ENCODE measurements around the gene GFM2.
"Not testable (repeated sequence)": the region's sequence is repeated elsewhere in the genome, so short reads cannot be mapped to it uniquely, and the experiment has no call there.

GFM2 gene

DNA sequence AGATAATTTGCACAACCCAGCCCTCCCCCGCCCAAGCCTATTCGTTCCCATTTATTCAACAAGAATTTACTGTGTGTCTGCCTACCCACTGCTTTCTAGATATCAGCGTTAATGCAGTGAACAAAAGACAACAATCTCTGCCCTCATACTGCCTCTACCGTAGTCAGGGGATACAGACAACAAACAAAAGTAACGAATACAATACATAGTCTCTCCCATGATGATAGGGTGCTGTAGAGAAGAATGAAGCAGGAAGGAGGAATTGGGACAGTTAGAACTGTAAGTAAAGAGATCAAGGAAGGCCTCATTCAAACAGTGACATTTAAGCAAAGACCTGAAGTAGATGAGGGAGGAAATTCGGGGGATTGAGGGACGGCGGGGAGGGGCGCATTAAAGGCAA, 1.7 kb downstream of the GFM2 start:
- no peak overlapping the region for H3K9ac ChIP-seq (ENCODE audit: low read depth, low read length)
- peaks cover 7% of the 10 kb centered on the region for H3K36me3 ChIP-seq (ENCODE audit: insufficient read depth, low read length)
- no peaks in the 10 kb centered on the region for H3K4me1 ChIP-seq (ENCODE audit: insufficient read depth, low read length)
- no peaks in the 10 kb centered on the region for H3K9me3 ChIP-seq (ENCODE audit: control insufficient read depth, insufficient read depth, low read length)

DNA sequence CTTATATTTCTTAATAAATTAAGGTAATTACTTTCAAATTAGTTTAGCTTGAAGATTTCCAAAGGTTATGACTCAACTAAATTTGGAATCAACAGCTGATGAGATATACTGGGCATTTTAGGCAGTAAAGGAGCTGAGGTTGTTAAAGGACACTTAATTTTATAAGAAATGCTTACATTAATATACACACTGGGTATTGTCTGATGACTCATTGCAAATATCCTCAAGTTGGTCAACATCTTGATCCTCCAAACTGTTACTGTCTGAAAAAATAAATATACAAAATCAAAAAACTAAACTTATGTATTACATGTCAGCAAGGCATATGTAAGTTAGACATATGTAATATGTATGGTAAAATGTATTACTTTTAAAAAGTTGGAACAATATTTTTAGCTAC, 3.4 kb downstream of the GFM2 start:
- Histone ChIP-seq H3K9me3 (ENCODE audit: control insufficient read depth, insufficient read depth, low read length) (no peaks in the 10 kb centered on the region), H3K4me1 (ENCODE audit: insufficient read depth, low read length) (no peaks in the 10 kb centered on the region), H3K36me3 (ENCODE audit: insufficient read depth, low read length) (peaks cover 3% of the 10 kb centered on the region), H3K9ac (ENCODE audit: low read depth, low read length) (no peak overlapping the region)

DNA sequence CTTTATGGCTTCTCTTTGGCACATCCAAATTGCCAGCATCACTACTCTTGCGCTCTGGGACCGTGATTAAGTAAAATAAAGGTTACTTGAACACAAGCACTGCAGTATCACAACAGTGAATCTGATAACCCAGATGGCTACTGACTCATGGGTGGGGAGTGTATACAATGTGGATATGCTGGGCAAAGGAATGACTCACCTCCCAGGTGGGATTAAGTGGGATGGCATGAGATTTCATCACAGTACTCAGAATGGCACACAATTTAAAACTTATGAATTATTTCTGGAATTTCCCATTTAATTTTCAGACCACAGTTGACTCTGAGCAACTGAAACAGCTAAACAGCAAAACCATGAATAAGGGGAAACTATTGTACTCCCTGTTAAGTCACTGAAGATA, 4.3 kb downstream of the GFM2 start:
- peaks cover 8% of the 10 kb centered on the region for H3K36me3 ChIP-seq (ENCODE audit: insufficient read depth, low read length)
- no peaks in the 10 kb centered on the region for H3K9me3 ChIP-seq (ENCODE audit: control insufficient read depth, insufficient read depth, low read length)
- no peaks in the 10 kb centered on the region for H3K4me1 ChIP-seq (ENCODE audit: insufficient read depth, low read length)
- H3K9ac ChIP-seq (ENCODE audit: low read depth, low read length): no peak overlapping the region

DNA sequence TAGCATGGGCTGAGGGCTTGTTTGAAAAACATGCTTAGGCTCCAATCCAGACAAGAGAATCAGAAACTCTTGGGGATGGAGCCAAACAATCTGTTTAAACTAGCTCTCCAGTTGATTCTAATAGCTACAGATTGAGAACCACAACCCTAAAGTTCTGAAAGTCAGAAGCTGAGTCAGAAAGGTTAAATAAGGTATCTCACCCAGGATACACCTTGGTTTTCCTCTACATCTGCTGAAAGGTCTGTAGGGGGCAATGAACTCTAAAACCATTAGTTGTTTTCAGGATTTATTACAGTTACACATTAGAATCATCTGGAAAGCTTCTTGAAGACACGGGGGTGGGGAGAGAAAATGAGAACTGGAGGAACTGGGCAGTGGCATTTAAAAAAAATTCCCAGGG, 5.7 kb downstream of the GFM2 start:
- H3K9ac ChIP-seq (ENCODE audit: low read depth, low read length): no peak overlapping the region
- H3K36me3 ChIP-seq (ENCODE audit: insufficient read depth, low read length): peaks cover 12% of the 10 kb centered on the region
- H3K4me1 ChIP-seq (ENCODE audit: insufficient read depth, low read length): no peaks in the 10 kb centered on the region
- no peaks in the 10 kb centered on the region for H3K9me3 ChIP-seq (ENCODE audit: control insufficient read depth, insufficient read depth, low read length)

DNA sequence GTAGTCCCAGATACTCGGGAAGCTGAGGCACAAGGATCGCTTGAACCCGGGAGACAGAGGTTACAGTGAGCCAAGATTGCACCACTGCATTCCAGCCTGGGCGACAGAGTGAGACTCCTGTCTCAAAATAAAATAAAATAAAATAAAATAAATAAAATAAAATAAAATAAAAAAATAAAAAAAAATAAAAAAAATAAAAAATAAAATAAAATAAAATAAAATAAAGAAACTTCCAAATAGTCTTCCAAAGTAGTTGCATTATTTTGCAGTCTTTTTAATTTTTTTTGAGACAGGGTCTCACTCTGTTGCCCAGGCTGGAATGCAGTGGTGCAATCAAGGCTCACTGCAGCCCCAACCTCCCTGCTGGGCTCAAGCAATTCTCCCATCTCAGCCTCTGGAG, 18.2 kb downstream of the GFM2 start:
- H3K36me3 ChIP-seq (ENCODE audit: insufficient read depth, low read length); H3K9ac ChIP-seq (ENCODE audit: low read depth, low read length); H3K4me1 ChIP-seq (ENCODE audit: insufficient read depth, low read length); H3K9me3 ChIP-seq (ENCODE audit: control insufficient read depth, insufficient read depth, low read length): not testable (repeated sequence)

DNA sequence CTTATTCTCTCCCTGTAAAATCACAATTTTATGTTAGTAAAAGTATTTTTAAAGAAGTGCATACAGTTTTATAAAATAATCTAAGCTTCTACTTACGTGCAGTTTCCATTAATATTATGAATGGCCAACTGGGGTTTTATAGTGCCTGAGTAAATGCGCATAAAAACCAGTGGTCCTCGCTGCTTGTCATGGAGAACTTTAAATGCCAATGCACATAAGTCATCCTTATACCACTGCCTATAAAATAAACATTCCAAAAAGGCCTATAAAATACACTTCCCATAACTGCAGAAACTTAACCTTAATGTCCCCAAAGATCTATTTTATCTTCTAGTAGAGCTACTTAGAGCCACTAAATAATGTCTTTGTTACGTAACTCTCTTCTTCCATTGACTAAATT, 28.5 kb downstream of the GFM2 start:
- H3K9ac ChIP-seq (ENCODE audit: low read depth, low read length): no peak overlapping the region
- no peaks in the 10 kb centered on the region for H3K9me3 ChIP-seq (ENCODE audit: control insufficient read depth, insufficient read depth, low read length)
- H3K36me3 ChIP-seq (ENCODE audit: insufficient read depth, low read length): peaks cover 9% of the 10 kb centered on the region
- H3K4me1 ChIP-seq (ENCODE audit: insufficient read depth, low read length): no peaks in the 10 kb centered on the region; the same call in 1 of the 2 replicates

DNA sequence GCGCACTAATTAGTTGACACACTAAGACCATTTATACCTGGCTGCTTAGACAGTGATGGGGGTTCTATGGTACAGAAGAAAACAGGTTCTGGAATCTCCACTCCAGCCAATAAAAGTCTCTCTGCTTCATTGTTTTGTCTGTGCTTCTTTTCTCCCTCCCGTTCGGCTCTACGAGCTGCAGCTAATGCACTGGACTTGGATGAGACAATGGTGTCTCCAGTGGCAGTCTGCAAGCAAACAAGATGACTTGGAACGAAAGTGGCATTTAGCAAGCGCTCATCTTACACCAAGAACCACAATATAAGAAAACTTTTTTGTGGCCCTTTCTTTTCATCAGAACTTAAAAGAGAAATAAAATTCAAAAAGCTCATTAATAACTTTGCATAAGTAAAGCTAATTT, 30.2 kb downstream of the GFM2 start:
- Histone ChIP-seq H3K4me1 (ENCODE audit: insufficient read depth, low read length) (no peaks in the 10 kb centered on the region; the same call in 1 of the 2 replicates), H3K9me3 (ENCODE audit: control insufficient read depth, insufficient read depth, low read length) (no peaks in the 10 kb centered on the region), H3K9ac (ENCODE audit: low read depth, low read length) (no peak overlapping the region), H3K36me3 (ENCODE audit: insufficient read depth, low read length) (peaks cover 11% of the 10 kb centered on the region)

DNA sequence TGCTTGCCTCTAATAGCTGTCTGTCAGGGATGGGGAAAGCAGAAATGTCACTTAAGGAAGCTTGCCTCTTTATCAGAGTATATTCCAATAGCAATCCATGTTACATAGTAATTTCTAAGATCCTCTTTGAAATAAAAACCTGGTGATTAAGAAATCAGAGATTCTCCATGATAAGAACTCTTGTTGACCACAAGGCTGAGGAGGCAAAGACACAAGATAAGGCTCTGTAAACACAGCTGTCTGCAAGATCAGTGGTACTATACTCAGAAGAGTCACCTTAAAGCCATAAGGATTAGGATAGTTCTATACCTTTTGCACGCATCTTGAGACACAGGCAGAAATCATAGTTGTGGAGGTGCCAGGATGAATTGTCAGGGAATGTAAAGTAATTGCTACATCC, 41.6 kb downstream of the GFM2 start:
- no peak overlapping the region for H3K9ac ChIP-seq (ENCODE audit: low read depth, low read length)
- H3K4me1 ChIP-seq (ENCODE audit: insufficient read depth, low read length): no peaks in the 10 kb centered on the region
- H3K36me3 ChIP-seq (ENCODE audit: insufficient read depth, low read length): peaks cover 43% of the 10 kb centered on the region
- no peaks in the 10 kb centered on the region for H3K9me3 ChIP-seq (ENCODE audit: control insufficient read depth, insufficient read depth, low read length)

DNA sequence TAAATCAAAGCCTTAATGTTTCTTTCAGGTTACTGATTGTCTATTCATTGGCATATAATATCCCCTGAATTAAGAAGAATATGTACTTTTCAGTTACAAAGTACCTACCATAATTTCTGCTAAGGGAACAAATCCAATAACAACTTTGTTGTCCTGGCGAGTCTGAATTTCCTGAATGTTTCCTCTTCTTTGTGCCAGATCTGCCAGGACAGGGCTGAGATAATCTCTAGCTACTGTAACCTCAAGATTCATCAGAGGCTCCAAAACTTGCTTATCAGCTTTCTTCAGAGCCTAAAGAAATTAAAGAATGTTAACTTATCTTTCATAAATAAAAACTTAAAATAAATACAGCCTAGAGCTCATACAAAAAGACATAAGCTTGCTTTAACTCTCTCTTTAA, 44.6 kb downstream of the GFM2 start:
- Histone ChIP-seq H3K36me3 (ENCODE audit: insufficient read depth, low read length) (peaks cover 38% of the 10 kb centered on the region), H3K9me3 (ENCODE audit: control insufficient read depth, insufficient read depth, low read length) (no peaks in the 10 kb centered on the region), H3K9ac (ENCODE audit: low read depth, low read length) (no peak overlapping the region), H3K4me1 (ENCODE audit: insufficient read depth, low read length) (no peaks in the 10 kb centered on the region)

DNA sequence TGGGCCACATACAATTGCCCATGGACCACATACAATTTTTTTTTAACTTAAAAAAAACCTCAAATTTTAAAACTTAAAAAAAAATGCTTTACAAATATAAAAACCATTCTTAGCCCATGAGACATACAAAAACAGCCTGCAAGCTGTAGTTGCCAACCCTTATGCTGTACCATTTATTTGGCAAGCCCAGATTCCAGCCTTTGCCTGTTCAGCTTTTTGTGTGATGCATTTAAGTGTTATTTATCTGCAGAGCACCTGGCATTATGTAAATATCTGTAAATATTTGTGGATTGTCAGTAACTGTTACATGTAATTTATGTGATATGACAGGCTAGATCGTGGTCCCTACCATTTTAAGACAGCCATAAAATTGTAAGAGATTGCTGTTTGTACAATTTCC, 49.3 kb downstream of the GFM2 start:
- no peaks in the 10 kb centered on the region for H3K9me3 ChIP-seq (ENCODE audit: control insufficient read depth, insufficient read depth, low read length)
- H3K4me1 ChIP-seq (ENCODE audit: insufficient read depth, low read length): no peaks in the 10 kb centered on the region
- peaks cover 18% of the 10 kb centered on the region for H3K36me3 ChIP-seq (ENCODE audit: insufficient read depth, low read length)
- no peak overlapping the region for H3K9ac ChIP-seq (ENCODE audit: low read depth, low read length)

DNA sequence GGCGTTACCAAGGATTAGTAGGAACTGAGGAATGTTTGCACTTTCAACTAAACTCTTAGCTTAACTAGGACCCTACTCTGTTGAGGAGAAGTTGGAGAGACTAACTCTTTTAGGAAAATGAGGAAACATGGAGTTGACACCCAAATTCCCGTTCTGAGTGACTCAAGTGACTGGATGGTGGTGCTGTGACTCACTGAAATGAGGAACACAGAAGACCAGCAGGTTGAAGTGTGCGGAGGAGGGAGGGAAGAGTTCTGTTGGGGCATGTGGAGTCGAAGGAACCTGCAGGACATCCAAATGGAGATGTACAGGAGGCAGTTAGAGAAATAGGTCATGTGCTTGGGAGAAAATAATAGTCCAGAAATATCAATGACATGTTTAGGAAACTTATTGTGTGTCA, 73.7 kb downstream of the GFM2 start:
- Histone ChIP-seq H3K9ac (ENCODE audit: low read depth, low read length) (no peak overlapping the region), H3K9me3 (ENCODE audit: control insufficient read depth, insufficient read depth, low read length) (no peaks in the 10 kb centered on the region), H3K4me1 (ENCODE audit: insufficient read depth, low read length) (no peaks in the 10 kb centered on the region), H3K36me3 (ENCODE audit: insufficient read depth, low read length) (peaks cover 5% of the 10 kb centered on the region; the same call in 1 of the 2 replicates)

DNA sequence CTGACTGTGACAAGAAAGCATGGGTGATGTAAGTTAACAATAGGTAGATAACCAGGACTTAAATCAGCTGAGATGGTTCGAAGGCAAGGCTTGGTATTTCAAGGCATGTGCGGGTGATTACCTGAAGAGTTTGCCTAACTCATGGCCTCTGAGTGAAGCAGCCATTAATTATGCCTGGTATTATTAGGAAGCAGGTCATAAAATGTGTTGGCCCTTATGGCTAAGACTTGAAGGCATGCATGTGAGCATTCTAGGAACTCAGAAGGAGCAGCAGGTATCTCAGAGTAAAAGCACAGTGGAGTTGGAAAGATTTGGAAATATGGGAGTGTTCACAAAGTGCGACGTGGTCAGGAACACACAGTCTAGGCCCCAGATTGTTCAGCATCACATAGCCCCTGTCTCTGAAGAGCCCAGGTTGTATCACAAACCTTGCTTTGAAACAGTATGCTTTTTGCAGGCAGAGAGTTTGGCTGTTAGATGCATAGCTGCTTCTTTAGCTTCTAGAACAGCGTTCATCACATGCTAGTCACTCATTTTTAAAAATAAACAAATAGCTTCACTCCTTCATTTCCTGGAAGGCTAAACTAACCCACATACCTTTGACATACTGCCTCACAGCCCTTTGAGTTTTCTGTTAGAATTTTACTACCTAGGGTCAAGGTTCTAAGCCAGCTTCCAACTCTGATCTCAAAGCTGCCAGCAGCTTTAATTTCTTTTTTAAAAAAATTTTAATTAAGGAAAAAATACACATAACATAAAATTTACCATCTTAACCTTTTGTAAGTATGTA, 79.8 kb downstream of the GFM2 start:
- Histone ChIP-seq H3K9me3 (ENCODE audit: control insufficient read depth, insufficient read depth, low read length) (no peaks in the 10 kb centered on the region), H3K4me1 (ENCODE audit: insufficient read depth, low read length) (0 out of 2 replicates have a peak, but pooled peaks cover 4% of the 10 kb centered on the region), H3K9ac (ENCODE audit: low read depth, low read length) (no peak overlapping the region), H3K36me3 (ENCODE audit: insufficient read depth, low read length) (no peaks in the 10 kb centered on the region)

DNA sequence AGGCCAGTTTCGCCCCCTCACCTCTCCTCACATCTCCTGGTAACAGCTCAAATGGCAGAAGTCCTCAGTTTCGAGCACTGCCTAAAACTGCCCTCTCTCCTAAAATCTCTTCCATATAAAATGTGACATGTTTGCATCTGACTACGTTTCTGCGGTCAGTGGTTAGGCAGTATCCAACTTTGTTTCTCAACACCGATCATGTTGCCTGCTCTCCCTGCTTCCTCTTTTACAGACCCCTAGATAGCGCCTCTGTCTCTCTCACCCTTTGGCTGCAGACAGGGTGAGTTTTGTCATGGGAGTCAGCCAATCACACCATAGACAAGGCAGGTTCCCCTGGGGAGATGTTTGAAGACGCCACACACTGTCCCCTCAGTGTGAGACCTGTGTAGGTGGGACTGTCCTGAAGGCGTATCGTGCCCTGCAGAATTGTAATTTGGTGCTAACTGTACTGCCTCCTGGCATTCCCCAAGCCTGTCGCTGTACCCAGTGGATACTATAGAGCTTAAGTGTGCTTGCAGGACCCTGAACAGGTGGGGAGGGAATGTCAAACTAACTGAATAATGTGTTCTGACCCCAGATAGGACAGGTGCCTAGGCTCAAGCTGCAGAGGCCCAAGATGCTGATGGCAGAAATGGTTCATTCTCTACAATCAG, 80.8 kb downstream of the GFM2 start:
- peak overlapping the region; percentile 58; the same call in 1 of the 2 replicates for H3K9ac ChIP-seq (ENCODE audit: low read depth, low read length)
- H3K9me3 ChIP-seq (ENCODE audit: control insufficient read depth, insufficient read depth, low read length): no peaks in the 10 kb centered on the region
- no peaks in the 10 kb centered on the region for H3K36me3 ChIP-seq (ENCODE audit: insufficient read depth, low read length)
- 0 out of 2 replicates have a peak, but pooled peaks cover 4% of the 10 kb centered on the region for H3K4me1 ChIP-seq (ENCODE audit: insufficient read depth, low read length)

DNA sequence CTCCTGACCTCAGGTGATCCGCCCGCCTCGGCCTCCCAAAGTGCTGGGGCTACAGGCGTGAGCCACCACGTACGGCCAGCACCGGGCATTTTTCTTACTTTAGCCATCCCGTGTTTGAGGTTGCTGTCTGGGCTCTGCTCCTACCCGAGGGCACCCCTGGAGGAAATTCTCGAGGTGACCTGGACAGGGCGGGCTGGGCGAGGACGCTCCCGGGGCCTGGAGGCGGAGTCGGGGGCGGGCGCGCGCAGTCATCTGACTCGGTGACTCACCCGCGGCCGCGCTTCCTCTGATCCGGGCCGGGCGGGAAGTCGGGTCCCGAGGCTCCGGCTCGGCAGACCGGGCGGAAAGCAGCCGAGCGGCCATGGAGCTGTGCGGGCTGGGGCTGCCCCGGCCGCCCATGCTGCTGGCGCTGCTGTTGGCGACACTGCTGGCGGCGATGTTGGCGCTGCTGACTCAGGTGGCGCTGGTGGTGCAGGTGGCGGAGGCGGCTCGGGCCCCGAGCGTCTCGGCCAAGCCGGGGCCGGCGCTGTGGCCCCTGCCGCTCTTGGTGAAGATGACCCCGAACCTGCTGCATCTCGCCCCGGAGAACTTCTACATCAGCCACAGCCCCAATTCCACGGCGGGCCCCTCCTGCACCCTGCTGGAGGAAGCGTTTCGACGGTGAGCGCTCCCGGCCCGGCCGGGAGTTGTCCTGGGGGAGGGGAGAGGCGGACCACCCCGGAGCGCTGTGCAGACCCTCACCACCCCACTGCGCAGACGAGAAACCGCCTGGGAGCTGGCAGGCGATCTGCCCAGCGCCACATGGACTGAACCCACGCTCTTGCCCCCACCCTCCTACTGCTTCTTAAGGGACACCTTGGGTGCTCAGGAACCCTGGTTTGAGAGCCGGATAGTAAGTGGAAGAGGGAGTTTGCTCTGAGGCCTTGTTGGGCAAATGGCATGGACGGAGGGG, 81.7 kb downstream of the GFM2 start, which contains the start of gene HEXB:
HEXB (plus strand) TSS at position 334 of the 952 bp plus-strand sequence; CDS start at position 362, 28 bp downstream.
- Histone ChIP-seq H3K9me3 (ENCODE audit: control insufficient read depth, insufficient read depth, low read length) (no peaks in the 10 kb centered on the region), H3K36me3 (ENCODE audit: insufficient read depth, low read length) (no peaks in the 10 kb centered on the region), H3K4me1 (ENCODE audit: insufficient read depth, low read length) (peaks cover 8% of the 10 kb centered on the region), H3K9ac (ENCODE audit: low read depth, low read length) (peak within 1 kb of the TSS; percentile 58)
